Lower leg skin (tissue), 3 donors: Measurements from ENCODE around the gene SP110.

Source experiments
- POLR2A ChIP-seq, 2 donors: fragments of 450-650 bp; IDR thresholded peaks; one replicate each; pipeline ENCODE4 v1.6.1; 2016 to 2017; ENCODE audit warnings: antibody characterized with exemption in 2 of 2, mild to moderate bottlenecking in 1 of 2, moderate library complexity in 1 of 2
- TF ChIP-seq, protein P1 (sequence below), 3 donors: fragments of 450-650 bp; IDR thresholded peaks; one replicate each; pipeline ENCODE4 v1.5.1; 2016; ENCODE audit warnings: antibody characterized with exemption in 3 of 3, mild to moderate bottlenecking in 3 of 3, moderate library complexity in 2 of 3

DNA sequence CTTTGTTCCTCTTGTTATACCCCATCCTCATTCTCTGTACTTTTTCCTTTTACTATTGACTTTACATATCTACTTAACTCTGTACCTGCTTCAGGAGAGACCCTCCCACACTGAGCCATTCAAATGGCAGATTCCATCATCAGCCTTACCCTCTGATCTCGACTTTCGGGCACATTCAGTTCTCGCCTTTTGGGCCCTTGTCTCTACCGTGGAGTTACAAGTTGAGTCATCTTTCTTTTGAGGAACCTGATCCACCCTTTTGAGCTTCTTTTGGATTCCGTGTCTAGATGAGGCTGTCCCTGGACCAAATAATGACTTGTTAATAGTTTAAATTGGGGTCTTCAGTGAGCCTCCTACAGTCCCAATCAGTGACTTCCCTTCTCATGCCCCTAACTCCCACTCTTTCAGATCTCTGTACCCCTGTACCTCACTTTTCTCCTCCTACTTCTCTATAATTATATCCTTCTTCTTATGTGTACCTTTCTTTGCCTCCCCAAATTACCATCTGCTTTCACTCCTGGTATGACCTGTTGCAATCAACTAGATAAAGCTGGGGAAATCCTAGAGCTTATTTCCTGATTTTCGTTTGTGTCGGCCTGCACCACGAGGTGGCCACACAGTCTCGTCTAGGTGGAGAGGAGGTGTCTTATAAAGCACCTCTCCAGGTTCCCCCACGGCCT lies 17.2 kb downstream of the SP110 start:
- TF ChIP-seq, protein P1, sequence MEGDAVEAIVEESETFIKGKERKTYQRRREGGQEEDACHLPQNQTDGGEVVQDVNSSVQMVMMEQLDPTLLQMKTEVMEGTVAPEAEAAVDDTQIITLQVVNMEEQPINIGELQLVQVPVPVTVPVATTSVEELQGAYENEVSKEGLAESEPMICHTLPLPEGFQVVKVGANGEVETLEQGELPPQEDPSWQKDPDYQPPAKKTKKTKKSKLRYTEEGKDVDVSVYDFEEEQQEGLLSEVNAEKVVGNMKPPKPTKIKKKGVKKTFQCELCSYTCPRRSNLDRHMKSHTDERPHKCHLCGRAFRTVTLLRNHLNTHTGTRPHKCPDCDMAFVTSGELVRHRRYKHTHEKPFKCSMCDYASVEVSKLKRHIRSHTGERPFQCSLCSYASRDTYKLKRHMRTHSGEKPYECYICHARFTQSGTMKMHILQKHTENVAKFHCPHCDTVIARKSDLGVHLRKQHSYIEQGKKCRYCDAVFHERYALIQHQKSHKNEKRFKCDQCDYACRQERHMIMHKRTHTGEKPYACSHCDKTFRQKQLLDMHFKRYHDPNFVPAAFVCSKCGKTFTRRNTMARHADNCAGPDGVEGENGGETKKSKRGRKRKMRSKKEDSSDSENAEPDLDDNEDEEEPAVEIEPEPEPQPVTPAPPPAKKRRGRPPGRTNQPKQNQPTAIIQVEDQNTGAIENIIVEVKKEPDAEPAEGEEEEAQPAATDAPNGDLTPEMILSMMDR (IDR thresholded peaks at IDR 0.05): no peak
- no peak for TF ChIP-seq POLR2A (IDR thresholded peaks at IDR 0.05)
